ENCODE measurements around the gene TEC. TPM values are rescaled to one million over a fixed set of nuclear protein-coding genes. Genes with fewer than 3 reads are reported as not detected.

Gene TEC
- total and polyA plus RNA-seq, 4 donors, result 0.98 to 2.6 (median 1.6) TPM

GRCh38 chr4:48137846-48138245 is 131.8 kb downstream of the TEC start:
- Histone ChIP-seq H3K27me3 (ENCODE audit: control insufficient read depth, insufficient read depth, low read length) (no peaks in the 10 kb centered on the region), H3K27ac (ENCODE audit: low read depth, low read length) (no peak overlapping the region), H3K4me1 (ENCODE audit: control insufficient read depth, insufficient read depth, low read length) (peaks cover 3% of the 10 kb centered on the region), H3K36me3 (ENCODE audit: control insufficient read depth, insufficient read depth, low read length) (no peaks in the 10 kb centered on the region), H3K4me3 (ENCODE audit: low read depth, low read length) (no peak overlapping the region), H3K9me3 (ENCODE audit: control insufficient read depth, insufficient read depth, low read length) (no peaks in the 10 kb centered on the region)
- no peak for DNase-seq (ENCODE audit: low read depth in 4 of 6, low spot score in 6 of 6)

GRCh38 chr4:48134081-48134480 is 135.6 kb downstream of the TEC start, which contains the start of gene TXK:
Gene TXK (minus strand): TSS chr4:48134250. CDS start chr4:48134170, 80 bp downstream.
- DNase-seq (ENCODE audit: low read depth in 4 of 6, low spot score in 6 of 6), result no peak
- no peaks in the 10 kb centered on the region for H3K9me3 ChIP-seq (ENCODE audit: control insufficient read depth, insufficient read depth, low read length)
- no peak within 1 kb of the TSS for H3K4me3 ChIP-seq (ENCODE audit: low read depth, low read length)
- peaks cover 6% of the 10 kb centered on the region for H3K4me1 ChIP-seq (ENCODE audit: control insufficient read depth, insufficient read depth, low read length)
- WGBS (ENCODE audit: insufficient coverage), result 69% methylated on average over 2 of the region's 5 CpGs
- H3K36me3 ChIP-seq (ENCODE audit: control insufficient read depth, insufficient read depth, low read length), result no peaks in the 10 kb centered on the region
- no peak within 1 kb of the TSS for H3K27ac ChIP-seq (ENCODE audit: low read depth, low read length)
- no peaks in the 10 kb centered on the region for H3K27me3 ChIP-seq (ENCODE audit: control insufficient read depth, insufficient read depth, low read length)

- Histone ChIP-seq H3K4me1 (ENCODE audit: control insufficient read depth, insufficient read depth, low read length) (peaks cover 6% of the 10 kb centered on the region), H3K4me3 (ENCODE audit: low read depth, low read length) (no peak overlapping the region), H3K9me3 (ENCODE audit: control insufficient read depth, insufficient read depth, low read length) (no peaks in the 10 kb centered on the region), H3K36me3 (ENCODE audit: control insufficient read depth, insufficient read depth, low read length) (no peaks in the 10 kb centered on the region), H3K27me3 (ENCODE audit: control insufficient read depth, insufficient read depth, low read length) (no peaks in the 10 kb centered on the region), H3K27ac (ENCODE audit: low read depth, low read length) (no peak overlapping the region)
- peak in 2 of 6 donors; percentile 67 to 71 for DNase-seq (ENCODE audit: low read depth in 4 of 6, low spot score in 6 of 6)
Observed at GRCh38 chr4:48133669-48134068, 136.0 kb downstream of the TEC start.

GRCh38 chr4:48131736-48132135 is 137.9 kb downstream of the TEC start:
- Histone ChIP-seq H3K9me3 (ENCODE audit: control insufficient read depth, insufficient read depth, low read length) (no peaks in the 10 kb centered on the region), H3K4me1 (ENCODE audit: control insufficient read depth, insufficient read depth, low read length) (peaks cover 12% of the 10 kb centered on the region), H3K27me3 (ENCODE audit: control insufficient read depth, insufficient read depth, low read length) (no peaks in the 10 kb centered on the region), H3K27ac (ENCODE audit: low read depth, low read length) (no peak overlapping the region), H3K36me3 (ENCODE audit: control insufficient read depth, insufficient read depth, low read length) (no peaks in the 10 kb centered on the region), H3K4me3 (ENCODE audit: low read depth, low read length) (no peak overlapping the region)
- peak in 1 of 6 donors; percentile 18 for DNase-seq (ENCODE audit: low read depth in 4 of 6, low spot score in 6 of 6)
- WGBS (ENCODE audit: insufficient coverage), result no CpG with 5 or more reads among the region's 4 CpGs

GRCh38 chr4:48130100-48130499 is 139.5 kb downstream of the TEC start:
- Histone ChIP-seq H3K27ac (ENCODE audit: low read depth, low read length) (no peak overlapping the region), H3K4me3 (ENCODE audit: low read depth, low read length) (no peak overlapping the region), H3K27me3 (ENCODE audit: control insufficient read depth, insufficient read depth, low read length) (no peaks in the 10 kb centered on the region), H3K4me1 (ENCODE audit: control insufficient read depth, insufficient read depth, low read length) (peaks cover 12% of the 10 kb centered on the region), H3K36me3 (ENCODE audit: control insufficient read depth, insufficient read depth, low read length) (no peaks in the 10 kb centered on the region), H3K9me3 (ENCODE audit: control insufficient read depth, insufficient read depth, low read length) (no peaks in the 10 kb centered on the region)
- no peak for DNase-seq (ENCODE audit: low read depth in 4 of 6, low spot score in 6 of 6)
- 84% methylated on average over 6 of the region's 7 CpGs for WGBS (ENCODE audit: insufficient coverage)

GRCh38 chr4:48129307-48130014 is 140.2 kb downstream of the TEC start:
- Histone ChIP-seq H3K27me3 (ENCODE audit: control insufficient read depth, insufficient read depth, low read length) (no peaks in the 10 kb centered on the region), H3K36me3 (ENCODE audit: control insufficient read depth, insufficient read depth, low read length) (no peaks in the 10 kb centered on the region), H3K4me1 (ENCODE audit: control insufficient read depth, insufficient read depth, low read length) (peaks cover 12% of the 10 kb centered on the region), H3K4me3 (ENCODE audit: low read depth, low read length) (no peak overlapping the region), H3K27ac (ENCODE audit: low read depth, low read length) (no peak overlapping the region), H3K9me3 (ENCODE audit: control insufficient read depth, insufficient read depth, low read length) (no peaks in the 10 kb centered on the region)
- 62% methylated on average over 7 of the region's 9 CpGs for WGBS (ENCODE audit: insufficient coverage)
- DNase-seq (ENCODE audit: low read depth in 4 of 6, low spot score in 6 of 6), result no peak

- Histone ChIP-seq H3K4me3 (ENCODE audit: low read depth, low read length) (no peak overlapping the region), H3K9me3 (ENCODE audit: control insufficient read depth, insufficient read depth, low read length) (no peaks in the 10 kb centered on the region), H3K4me1 (ENCODE audit: control insufficient read depth, insufficient read depth, low read length) (peaks cover 12% of the 10 kb centered on the region), H3K36me3 (ENCODE audit: control insufficient read depth, insufficient read depth, low read length) (no peaks in the 10 kb centered on the region), H3K27ac (ENCODE audit: low read depth, low read length) (no peak overlapping the region), H3K27me3 (ENCODE audit: control insufficient read depth, insufficient read depth, low read length) (no peaks in the 10 kb centered on the region)
- WGBS (ENCODE audit: insufficient coverage), result 35% methylated on average over 10 of the region's 13 CpGs
- peak in 2 of 6 donors; percentile 42 to 60 for DNase-seq (ENCODE audit: low read depth in 4 of 6, low spot score in 6 of 6)
Observed at GRCh38 chr4:48127682-48128404, 141.8 kb downstream of the TEC start.

GRCh38 chr4:48127231-48127630 is 142.4 kb downstream of the TEC start:
- Histone ChIP-seq H3K27me3 (ENCODE audit: control insufficient read depth, insufficient read depth, low read length) (no peaks in the 10 kb centered on the region), H3K4me3 (ENCODE audit: low read depth, low read length) (no peak overlapping the region)
- 29% methylated on average over 2 of the region's 3 CpGs for WGBS (ENCODE audit: insufficient coverage)

GRCh38 chr4:48126621-48127020 is 143.0 kb downstream of the TEC start:
- H3K4me1 ChIP-seq (ENCODE audit: control insufficient read depth, insufficient read depth, low read length), result peaks cover 12% of the 10 kb centered on the region
- H3K9me3 ChIP-seq (ENCODE audit: control insufficient read depth, insufficient read depth, low read length), result no peaks in the 10 kb centered on the region
- DNase-seq (ENCODE audit: low read depth in 4 of 6, low spot score in 6 of 6), result no peak
- no peak overlapping the region for H3K27ac ChIP-seq (ENCODE audit: low read depth, low read length)
- no peaks in the 10 kb centered on the region for H3K36me3 ChIP-seq (ENCODE audit: control insufficient read depth, insufficient read depth, low read length)
- H3K4me3 ChIP-seq (ENCODE audit: low read depth, low read length), result no peak overlapping the region
- no peaks in the 10 kb centered on the region for H3K27me3 ChIP-seq (ENCODE audit: control insufficient read depth, insufficient read depth, low read length)
- WGBS (ENCODE audit: insufficient coverage), result no CpG with 5 or more reads among the region's 1 CpG

More at GRCh38 chr4:48127231-48127630, 142.4 kb downstream of the TEC start:
- Histone ChIP-seq H3K9me3 (ENCODE audit: control insufficient read depth, insufficient read depth, low read length) (no peaks in the 10 kb centered on the region), H3K27ac (ENCODE audit: low read depth, low read length) (no peak overlapping the region), H3K4me1 (ENCODE audit: control insufficient read depth, insufficient read depth, low read length) (peaks cover 12% of the 10 kb centered on the region), H3K36me3 (ENCODE audit: control insufficient read depth, insufficient read depth, low read length) (no peaks in the 10 kb centered on the region)
- peak in 1 of 6 donors; percentile 68 for DNase-seq (ENCODE audit: low read depth in 4 of 6, low spot score in 6 of 6)

- Histone ChIP-seq H3K9me3 (ENCODE audit: control insufficient read depth, insufficient read depth, low read length) (no peaks in the 10 kb centered on the region), H3K27me3 (ENCODE audit: control insufficient read depth, insufficient read depth, low read length) (no peaks in the 10 kb centered on the region), H3K4me1 (ENCODE audit: control insufficient read depth, insufficient read depth, low read length) (peaks cover 12% of the 10 kb centered on the region), H3K36me3 (ENCODE audit: control insufficient read depth, insufficient read depth, low read length) (no peaks in the 10 kb centered on the region), H3K27ac (ENCODE audit: low read depth, low read length) (no peak overlapping the region), H3K4me3 (ENCODE audit: low read depth, low read length) (no peak overlapping the region)
- 86% methylated on average over 1 of the region's 2 CpGs for WGBS (ENCODE audit: insufficient coverage)
- no peak for DNase-seq (ENCODE audit: low read depth in 4 of 6, low spot score in 6 of 6)
Observed at GRCh38 chr4:48124870-48125269, 144.8 kb downstream of the TEC start.
